8988T (cell line): Measurements from ENCODE around the gene NFATC2.
"Not testable (repeated sequence)": the region's sequence is repeated elsewhere in the genome, so short reads cannot be mapped to it uniquely, and the experiment has no call there.

Experiments used
- DNase-seq: peaks from one replicate; pipeline ENCODE4 v3.0.0; 2011

Gene NFATC2

GRCh38 chr20:51542571-51543421 lies at the start of gene NFATC2:
TSS of gene NFATC2 (minus strand) at chr20:51542719. CDS start at chr20:51542499, 220 bp downstream.
- DNase-seq = peak; percentile 97

GRCh38 chr20:51591871-51592270 lies 49.4 kb upstream of the NFATC2 start:
- DNase-seq = no peak

- no peak for DNase-seq
Measured at GRCh38 chr20:51588762-51589161, 46.2 kb upstream of the NFATC2 start.

- DNase-seq = no peak
Measured at GRCh38 chr20:51587145-51587544, 44.6 kb upstream of the NFATC2 start.

- DNase-seq = peak; percentile 52
Measured at GRCh38 chr20:51586005-51586440, 43.5 kb upstream of the NFATC2 start.

GRCh38 chr20:51585148-51585547 lies 42.6 kb upstream of the NFATC2 start:
- DNase-seq = no peak

- DNase-seq = no peak
Measured at GRCh38 chr20:51584737-51585136, 42.2 kb upstream of the NFATC2 start.

- DNase-seq = no peak
Measured at GRCh38 chr20:51584116-51584515, 41.6 kb upstream of the NFATC2 start.

GRCh38 chr20:51583499-51583898 lies 41.0 kb upstream of the NFATC2 start:
- no peak for DNase-seq

GRCh38 chr20:51583073-51583472 lies 40.6 kb upstream of the NFATC2 start:
- DNase-seq = no peak

GRCh38 chr20:51581571-51581970 lies 39.1 kb upstream of the NFATC2 start:
- no peak for DNase-seq

GRCh38 chr20:51579137-51579536 lies 36.6 kb upstream of the NFATC2 start:
- no peak for DNase-seq

GRCh38 chr20:51578145-51578459 lies 35.6 kb upstream of the NFATC2 start:
- DNase-seq = no peak

- no peak for DNase-seq
Measured at GRCh38 chr20:51577432-51578144, 35.1 kb upstream of the NFATC2 start.

GRCh38 chr20:51575486-51575885 lies 33.0 kb upstream of the NFATC2 start:
- no peak for DNase-seq

GRCh38 chr20:51574248-51575033 lies 31.9 kb upstream of the NFATC2 start:
- DNase-seq = no peak

GRCh38 chr20:51573576-51574243 lies 31.2 kb upstream of the NFATC2 start:
- no peak for DNase-seq

- DNase-seq = no peak
Measured at GRCh38 chr20:51571460-51571794, 28.9 kb upstream of the NFATC2 start.

- no peak for DNase-seq
Measured at GRCh38 chr20:51570739-51571459, 28.4 kb upstream of the NFATC2 start.

GRCh38 chr20:51569815-51570738 lies 27.6 kb upstream of the NFATC2 start:
- DNase-seq = no peak

- not testable (repeated sequence) for DNase-seq
Measured at GRCh38 chr20:51568533-51568932, 26.0 kb upstream of the NFATC2 start.
